Epithelial cell of proximal tubule (primary cell): Measurements from ENCODE around the gene NNT. TPM values are rescaled to one million over a fixed set of nuclear protein-coding genes. Genes with fewer than 3 reads are reported as not detected.
"Not testable (repeated sequence)": the region's sequence is repeated elsewhere in the genome, so short reads cannot be mapped to it uniquely, and the experiment has no call there.

ENCODE experiments used
- DNase-seq: peaks from one replicate; pipeline ENCODE4 v3.0.0-alpha.2; 2011; ENCODE audit warnings: low read depth
- H3K4me3 ChIP-seq: 2 replicates; pipeline ENCODE4 v1.5.1; 2011; ENCODE audit warnings: low read depth, mild to moderate bottlenecking, low read length
- CTCF ChIP-seq: conservative IDR thresholded peaks from 2 replicates; pipeline ENCODE4 v1.5.1; 2012; ENCODE audit warnings: low read depth, mild to moderate bottlenecking, low read length
- total RNA-seq: library from RNA; depleted of rRNA; stranded (reverse); fragments of >200 nt; gene quantifications from 2 replicates; pipeline ENCODE4 v1.2.3, GENCODE V29; 2015

The NNT gene
- 32.7 and 36.5 TPM in 2 replicates for total RNA-seq

GRCh38 chr5:43602461-43603343 is at the start of gene NNT:
TSS of gene NNT (plus strand) at chr5:43603180. CDS start at chr5:43609196, 6,016 bp downstream.
- no peak for DNase-seq
- no peak for TF ChIP-seq CTCF
- peak within 1 kb of the TSS; percentile 93 for H3K4me3 ChIP-seq

DNA sequence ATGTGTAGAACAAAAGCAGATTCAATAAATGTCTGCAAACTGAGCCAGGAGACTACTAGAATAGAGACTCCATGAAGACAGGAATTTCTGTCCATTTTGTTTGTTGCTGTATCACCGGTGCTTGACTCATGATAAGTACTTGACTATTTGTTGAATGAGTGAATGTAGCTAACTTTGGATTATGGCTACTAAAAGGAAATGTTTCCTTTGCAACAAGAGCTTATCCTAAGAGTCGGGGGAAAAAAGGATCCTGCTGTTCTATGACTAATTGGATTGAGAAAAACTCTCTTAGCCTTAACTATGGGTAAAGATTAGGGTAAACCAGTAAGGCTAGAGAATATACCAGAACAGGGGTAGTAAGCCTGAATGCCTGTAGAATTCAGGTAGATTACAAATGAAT is 49.6 kb upstream of the NNT start:
- no peak overlapping the region for H3K4me3 ChIP-seq
- no peak for DNase-seq
- TF ChIP-seq CTCF = no peak

DNA sequence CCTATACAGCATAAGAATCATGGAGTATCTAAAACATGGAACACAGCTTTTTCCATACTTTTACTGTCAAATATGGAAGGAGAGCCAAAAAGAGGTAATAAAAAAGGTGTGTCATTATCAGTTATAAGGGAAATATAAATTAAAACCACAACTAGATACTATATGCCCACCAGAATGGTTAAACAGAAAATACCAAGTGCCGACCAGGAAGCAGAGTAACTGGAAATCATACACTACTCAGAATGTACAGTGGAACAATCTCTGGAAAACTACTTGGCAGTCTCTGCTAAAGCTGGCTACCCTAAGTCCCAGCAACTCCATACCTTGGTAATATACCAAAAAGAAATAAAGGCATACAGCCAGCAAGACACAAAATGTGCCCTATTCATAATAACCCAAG is 48.5 kb upstream of the NNT start:
- peak overlapping the region; percentile 85 for H3K4me3 ChIP-seq
- no peak for TF ChIP-seq CTCF
- no peak for DNase-seq

GRCh38 chr5:43555895-43556606 is 46.9 kb upstream of the NNT start:
- H3K4me3 ChIP-seq = peak overlapping the region; percentile 85
- DNase-seq = no peak
- peak; percentile 13 for TF ChIP-seq CTCF

GRCh38 chr5:43556607-43556856 is 46.4 kb upstream of the NNT start:
- H3K4me3 ChIP-seq = peak overlapping the region; percentile 85
- not testable (repeated sequence) for DNase-seq

GRCh38 chr5:43556857-43557542 is 46.0 kb upstream of the NNT start, which contains the start of gene PAIP1:
TSS of gene PAIP1 (minus strand) at chr5:43557077. CDS start at chr5:43556846, 231 bp downstream.
- peak within 1 kb of the TSS; percentile 85 for H3K4me3 ChIP-seq
- peak; percentile 50 for TF ChIP-seq CTCF
- no peak for DNase-seq

DNA sequence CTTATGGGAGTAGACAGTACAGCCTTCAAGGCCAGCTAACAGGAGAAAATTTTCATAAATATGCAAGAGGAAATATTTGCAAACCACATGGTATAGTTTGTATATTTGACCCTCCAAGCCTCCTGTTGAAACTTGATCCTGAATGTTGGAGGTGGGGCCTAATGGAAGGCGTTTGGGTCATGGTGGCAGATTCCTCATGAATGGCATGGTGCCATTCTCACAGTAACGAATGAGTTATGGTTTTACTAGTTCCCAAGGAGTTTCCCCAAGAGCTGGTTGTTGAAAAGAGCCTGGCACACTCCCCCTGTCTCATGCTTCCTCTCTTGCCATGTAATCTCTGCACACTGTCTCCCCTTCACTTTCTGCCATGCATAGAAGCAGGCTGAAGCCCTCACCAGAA is 42.9 kb upstream of the NNT start:
- no peak for TF ChIP-seq CTCF
- H3K4me3 ChIP-seq = no peak overlapping the region
- DNase-seq = no peak
